NCI-H226 (cell line): Measurements from ENCODE around the gene CYP2D6.
"Not testable (repeated sequence)": the region's sequence is repeated elsewhere in the genome, so short reads cannot be mapped to it uniquely, and the experiment has no call there.

Source experiments
- DNase-seq: peaks from one replicate; pipeline ENCODE4 v3.0.0-alpha.2; 2015

CYP2D6 gene

DNA sequence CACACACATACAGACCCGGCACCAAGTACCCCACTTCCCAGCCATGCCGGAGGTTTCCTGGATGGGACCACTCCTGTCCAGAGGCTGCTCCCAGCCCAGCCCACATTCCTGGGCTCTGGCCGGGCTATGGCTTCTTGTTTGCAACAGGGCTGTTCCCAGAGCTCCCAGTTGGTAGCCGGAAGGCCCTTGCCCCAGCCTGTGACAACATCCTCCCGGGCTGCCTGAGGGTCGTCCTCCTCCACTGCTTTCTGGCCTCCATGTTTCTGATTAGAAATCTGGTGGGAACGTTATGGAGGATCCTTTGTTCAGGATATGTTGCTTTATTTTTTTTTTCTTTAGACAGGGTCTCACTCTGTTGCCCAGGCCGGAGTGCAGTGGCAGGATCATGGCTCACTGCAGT, 952 bp upstream of the CYP2D6 start:
- DNase-seq: no peak

DNA sequence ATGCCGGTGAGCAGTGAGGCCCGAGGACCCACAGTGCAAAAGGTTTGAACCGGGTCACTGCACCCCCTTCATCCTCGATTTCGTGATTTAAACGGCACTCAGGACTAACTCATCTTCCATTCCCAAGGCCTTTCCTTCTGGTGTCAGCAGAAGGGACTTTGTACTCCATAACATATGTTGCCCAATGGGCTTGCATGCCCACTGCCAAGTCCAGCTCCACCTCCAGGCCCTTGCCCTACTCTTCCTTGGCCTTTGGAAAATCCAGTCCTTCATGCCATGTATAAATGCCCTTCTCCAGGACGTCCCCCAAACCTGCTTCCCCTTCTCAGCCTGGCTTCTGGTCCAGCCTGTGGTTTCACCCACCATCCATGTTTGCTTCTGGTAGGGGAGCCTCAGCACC, 428 bp downstream of the CYP2D6 start:
- DNase-seq: not testable (repeated sequence)

- DNase-seq: not testable (repeated sequence)
Measured at GRCh38 chr22:42128776-42129694, 1.6 kb downstream of the CYP2D6 start.

GRCh38 chr22:42128007-42128406, 2.6 kb downstream of the CYP2D6 start:
- not testable (repeated sequence) for DNase-seq

DNA sequence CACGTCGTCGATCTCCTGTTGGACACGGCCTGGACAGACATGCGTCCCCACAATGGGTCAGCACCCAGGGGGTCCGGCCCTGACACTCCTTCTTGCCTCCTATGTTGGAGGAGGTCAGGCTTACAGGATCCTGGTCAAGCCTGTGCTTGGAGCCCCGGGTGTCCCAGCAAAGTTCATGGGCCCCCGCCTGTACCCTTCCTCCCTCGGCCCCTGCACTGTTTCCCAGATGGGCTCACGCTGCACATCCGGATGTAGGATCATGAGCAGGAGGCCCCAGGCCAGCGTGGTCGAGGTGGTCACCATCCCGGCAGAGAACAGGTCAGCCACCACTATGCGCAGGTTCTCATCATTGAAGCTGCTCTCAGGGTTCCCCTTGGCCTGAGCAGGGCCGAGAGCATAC, 3.0 kb downstream of the CYP2D6 start:
- DNase-seq: no peak

DNA sequence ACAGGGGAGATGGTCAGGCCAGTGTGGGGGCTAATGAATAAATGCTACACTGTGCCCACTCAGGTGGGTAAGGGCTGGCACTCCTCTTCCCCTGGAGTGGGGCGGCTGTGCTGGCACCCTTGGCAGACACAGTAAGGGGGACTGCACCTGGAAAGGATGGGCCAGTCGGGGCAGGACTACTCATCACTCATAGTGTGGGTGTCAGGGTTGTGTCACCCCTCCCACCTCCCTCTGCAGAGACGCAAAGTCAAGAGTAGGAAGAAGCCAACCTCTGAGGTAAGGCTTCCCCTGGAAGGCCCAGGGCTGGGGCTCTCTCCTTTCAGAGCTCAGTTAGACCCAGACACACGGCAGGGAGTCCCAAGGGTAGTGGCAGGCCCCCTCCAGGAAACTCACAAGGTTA, 7.1 kb downstream of the CYP2D6 start:
- DNase-seq: not testable (repeated sequence)

DNA sequence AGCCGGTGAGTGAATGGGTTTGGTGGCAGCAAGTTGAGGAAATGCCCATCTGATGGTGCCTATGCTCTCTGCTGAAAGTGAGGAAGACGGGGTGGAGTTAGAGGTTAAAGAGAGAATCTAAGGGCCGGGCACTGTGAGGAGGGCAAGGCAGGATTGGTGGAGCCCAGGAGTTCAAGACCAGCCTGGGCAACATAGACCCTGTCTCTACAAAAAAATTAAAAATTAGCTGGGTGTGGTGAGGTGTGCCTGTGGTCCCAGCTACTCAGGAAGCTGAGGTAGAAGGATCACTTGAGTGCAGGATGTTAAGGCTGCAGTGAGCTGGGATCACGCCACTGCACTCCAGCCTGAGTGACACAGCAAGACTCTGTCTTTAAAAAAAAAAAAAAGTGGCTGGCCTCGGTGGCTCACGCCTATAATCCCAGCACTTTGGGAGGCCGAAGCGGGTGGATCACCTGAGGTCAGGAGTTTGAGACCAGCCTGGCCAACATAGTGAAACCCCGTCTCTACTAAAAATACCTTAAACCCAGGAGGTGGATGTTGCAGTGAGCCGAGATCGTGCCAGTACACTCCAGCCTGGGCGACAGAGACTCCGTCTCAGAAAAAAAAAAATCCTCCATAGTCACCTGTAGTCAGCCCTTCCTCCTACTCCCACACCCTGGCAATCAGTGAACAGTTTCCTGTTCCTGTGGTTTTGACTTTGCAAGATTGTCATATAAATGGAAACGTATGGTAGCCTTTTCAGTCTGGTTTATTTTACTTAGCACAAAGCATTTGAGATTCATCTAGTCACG, 10.2 kb downstream of the CYP2D6 start:
- DNase-seq: not testable (repeated sequence)

DNA sequence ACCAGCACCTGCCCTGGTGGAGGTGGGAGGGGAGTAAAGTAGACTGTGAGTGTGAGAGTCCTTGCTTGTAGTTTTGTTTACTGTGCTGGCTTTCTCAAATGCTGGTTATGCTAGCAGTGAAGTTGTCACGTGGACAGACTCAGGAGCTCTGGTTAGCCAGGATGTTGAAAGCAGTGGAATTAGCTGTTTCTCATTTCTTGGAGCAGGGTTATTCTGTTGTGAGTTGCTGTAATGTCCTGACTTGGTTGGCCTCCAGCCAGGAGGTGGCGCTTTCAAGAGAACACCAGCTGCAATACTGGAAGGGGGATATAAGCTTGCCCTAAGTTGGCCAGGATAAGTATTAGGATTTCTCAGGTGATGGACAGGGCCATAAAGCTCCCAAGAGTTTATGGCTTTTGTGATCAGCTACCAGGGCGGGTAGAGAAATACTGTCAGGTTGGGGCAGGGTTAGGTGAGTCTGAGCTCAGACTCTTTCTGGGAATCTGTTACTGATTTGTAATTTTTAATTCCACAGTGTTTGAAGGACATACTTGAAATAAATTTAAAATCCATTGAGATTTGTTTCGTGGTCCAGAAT, 13.7 kb downstream of the CYP2D6 start:
- DNase-seq: no peak

GRCh38 chr22:42115420-42115830, 15.2 kb downstream of the CYP2D6 start:
- DNase-seq: not testable (repeated sequence)

- no peak for DNase-seq
Measured at GRCh38 chr22:42114721-42115120, 15.9 kb downstream of the CYP2D6 start.

- DNase-seq: not testable (repeated sequence)
Measured at GRCh38 chr22:42112793-42113192, 17.8 kb downstream of the CYP2D6 start.

- DNase-seq: no peak
Measured at GRCh38 chr22:42111798-42112197, 18.8 kb downstream of the CYP2D6 start.

GRCh38 chr22:42108848-42109247, 21.8 kb downstream of the CYP2D6 start:
- DNase-seq: no peak

- not testable (repeated sequence) for DNase-seq
Measured at GRCh38 chr22:42104332-42104860, 26.2 kb downstream of the CYP2D6 start.

DNA sequence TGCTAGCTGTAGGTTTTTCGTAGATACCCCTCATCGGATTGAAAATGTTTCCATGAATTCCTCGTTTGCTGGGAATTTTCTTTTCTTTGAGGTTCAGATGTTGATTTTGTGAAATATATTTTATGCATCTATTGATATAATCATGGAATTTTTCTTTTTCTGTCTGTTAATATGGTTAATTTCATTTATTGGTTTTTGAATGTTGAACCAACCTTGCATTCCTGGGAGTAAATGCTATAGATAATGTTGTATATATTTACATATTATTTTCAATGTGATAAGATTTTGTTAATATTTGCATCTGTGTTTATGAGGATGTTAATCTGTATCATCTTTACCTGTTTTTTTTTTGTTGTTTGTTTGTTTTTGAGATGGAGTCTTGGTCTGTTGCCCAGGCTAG, 29.4 kb downstream of the CYP2D6 start:
- DNase-seq: no peak

DNA sequence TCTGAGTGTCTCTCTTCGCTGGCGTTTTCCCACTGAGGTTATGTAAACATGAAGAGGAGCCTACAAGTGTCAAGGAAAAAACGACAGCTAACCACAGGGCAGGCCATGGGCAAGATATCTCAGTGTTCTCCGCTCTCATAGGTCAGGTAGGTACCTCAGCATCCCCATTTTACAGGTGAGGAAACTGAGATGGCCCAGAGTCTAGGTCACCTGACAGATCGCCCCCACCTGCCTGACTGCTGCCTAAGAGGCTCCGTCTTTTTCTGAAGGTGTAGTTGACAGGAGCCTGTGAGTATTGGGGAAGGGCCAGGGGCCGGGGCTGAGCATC, 39.2 kb downstream of the CYP2D6 start:
- no peak for DNase-seq

DNA sequence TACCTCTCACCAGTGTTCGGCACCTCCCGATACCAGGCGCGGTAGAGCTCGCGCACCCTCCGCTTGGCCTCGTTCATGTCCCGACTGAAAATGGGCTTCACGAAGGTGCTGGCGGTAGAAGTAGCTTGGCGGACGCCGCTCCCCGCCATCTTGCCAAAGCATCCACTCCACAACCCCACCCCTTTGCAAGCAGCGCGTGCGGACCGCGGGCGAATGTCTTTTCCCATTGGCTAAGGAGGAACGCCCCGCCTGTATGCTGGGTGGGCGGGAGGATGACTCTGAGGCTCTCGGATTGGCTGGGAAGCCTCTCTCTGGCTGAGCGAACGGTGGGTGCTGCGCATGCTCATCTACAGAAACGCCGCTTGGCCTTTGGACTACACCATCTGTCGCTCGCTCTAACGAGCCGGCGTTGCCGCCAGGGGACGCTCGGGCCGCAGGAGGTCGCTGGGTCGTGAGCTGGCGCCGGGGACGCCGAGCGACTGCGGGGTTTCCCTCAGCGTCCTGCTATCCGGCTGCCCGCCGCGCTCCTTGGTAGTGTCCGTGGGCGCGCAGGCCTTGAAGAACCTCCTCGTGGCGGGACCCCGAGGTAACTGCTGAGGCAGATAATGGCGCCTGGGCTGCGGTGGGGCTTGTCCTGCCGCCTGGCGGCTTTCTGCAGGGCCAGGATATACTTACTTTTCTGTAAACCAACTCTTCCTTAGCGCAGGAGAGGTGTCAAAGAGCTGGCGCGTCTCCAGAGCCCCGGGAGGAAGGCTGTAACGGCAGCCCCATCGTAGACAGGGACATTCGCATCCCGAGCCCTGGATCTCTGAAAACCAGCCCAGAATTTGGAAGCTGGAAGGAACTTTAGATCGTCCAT, 39.8 kb downstream of the CYP2D6 start, which contains the start of gene NDUFA6:
Gene NDUFA6, minus strand, starts transcription at position 177 of the 859 bp plus-strand sequence. Its CDS starts 28 bp downstream, at position 149.
- DNase-seq: peak; percentile 86

- DNase-seq: no peak
Measured at GRCh38 chr22:42086051-42086450, 44.6 kb downstream of the CYP2D6 start.

DNA sequence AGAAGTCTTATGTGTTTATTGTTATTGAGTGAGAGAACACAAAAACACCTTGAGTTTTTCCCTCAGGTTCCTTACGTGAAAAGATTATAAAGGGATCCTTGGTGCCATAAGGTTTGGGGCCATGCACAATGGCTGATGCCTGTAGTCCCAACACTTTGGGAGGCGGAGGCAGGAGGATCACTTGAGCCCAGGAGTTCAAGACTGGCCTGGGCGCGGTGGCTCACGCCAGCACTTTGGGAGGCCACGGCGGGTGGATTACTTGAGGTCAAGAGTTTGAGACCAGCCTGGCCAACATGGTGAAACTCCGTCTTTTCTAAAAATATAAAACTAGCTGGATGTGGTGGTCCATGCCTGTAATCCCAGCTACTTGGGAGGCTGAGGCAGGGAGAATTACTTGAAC, 45.7 kb downstream of the CYP2D6 start:
- no peak for DNase-seq

- DNase-seq: no peak
Measured at GRCh38 chr22:42083119-42083518, 47.5 kb downstream of the CYP2D6 start.

GRCh38 chr22:42080287-42080686, 50.3 kb downstream of the CYP2D6 start:
- DNase-seq: no peak
